ENCODE measurements around the gene SPINK13.
"Not testable (repeated sequence)": the region's sequence is repeated elsewhere in the genome, so short reads cannot be mapped to it uniquely, and the experiment has no call there.

SPINK13 gene, protein sequence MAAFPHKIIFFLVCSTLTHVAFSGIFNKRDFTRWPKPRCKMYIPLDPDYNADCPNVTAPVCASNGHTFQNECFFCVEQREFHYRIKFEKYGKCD

DNA sequence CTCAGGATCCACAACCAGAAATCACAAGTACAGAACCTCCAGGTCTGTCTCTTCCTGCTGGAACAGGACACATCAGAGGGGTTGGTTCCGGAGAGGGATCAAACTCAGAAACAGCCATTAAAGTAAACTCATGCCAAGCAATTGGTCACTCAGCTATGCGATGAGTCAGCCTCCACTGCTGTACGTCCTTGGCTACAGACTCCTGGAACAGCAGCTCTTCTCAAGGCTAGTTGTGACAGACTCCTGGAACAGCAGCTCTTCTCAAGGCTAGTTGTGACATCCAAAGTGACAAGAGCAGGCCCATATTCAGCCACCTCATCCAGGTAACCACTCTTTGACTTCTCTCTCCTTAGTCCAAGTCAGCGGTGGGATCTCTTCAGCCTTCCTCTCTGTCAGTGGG is at the start of gene SPINK13:
Gene SPINK13 (plus strand): TSS at position 229 of the 400 bp plus-strand sequence. CDS start 1,279 bp downstream, outside the sequence.
- DNase-seq, result no peak

DNA sequence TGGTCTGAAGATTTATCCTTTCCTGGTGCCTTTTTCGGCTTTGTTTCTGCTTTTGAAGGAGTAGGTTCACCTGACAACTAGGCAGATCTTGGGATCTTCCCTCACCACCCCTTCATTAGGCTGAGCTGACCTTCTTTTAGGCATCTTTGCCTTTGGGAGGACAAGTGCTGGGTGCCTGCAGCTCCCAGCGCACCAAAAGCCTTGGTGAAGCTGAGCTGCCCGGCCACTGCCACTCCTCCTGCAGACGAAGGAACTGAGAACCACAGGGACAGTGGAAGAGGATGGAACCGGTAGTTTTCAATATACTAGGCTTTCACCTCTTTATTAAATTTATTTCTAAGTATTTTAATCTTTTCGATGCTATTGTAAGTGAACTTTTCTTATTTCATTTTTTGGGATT is 47.1 kb upstream of the SPINK13 start:
- no peak for DNase-seq

DNA sequence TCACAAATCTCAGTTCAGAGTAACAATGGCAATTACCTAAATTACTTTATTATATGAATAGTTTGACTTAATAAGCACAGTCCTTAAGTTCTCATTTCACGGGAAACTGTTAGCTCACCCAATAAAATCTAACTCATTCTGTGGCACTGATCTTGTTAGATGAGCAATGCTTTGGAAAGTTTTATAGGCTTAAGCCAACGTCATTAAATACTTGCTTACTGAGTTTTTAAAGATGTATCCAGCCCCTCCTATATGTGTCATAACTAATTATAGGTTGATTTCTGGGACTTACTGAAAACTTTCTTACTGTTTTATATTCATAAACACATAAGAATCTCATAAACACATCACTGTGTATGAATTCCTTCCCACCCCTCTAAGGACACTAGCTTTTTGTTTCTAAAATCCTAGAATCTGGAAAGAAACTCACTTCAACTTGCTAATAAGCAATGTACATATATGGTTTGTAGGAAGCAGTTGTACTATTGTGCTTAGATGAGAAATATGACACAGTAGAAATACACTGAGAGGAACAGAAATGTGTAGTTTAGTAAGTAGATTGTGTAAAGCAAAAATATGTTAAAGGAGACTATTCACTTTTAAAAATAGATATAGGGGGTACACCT is 44.4 kb upstream of the SPINK13 start:
- no peak for DNase-seq

DNA sequence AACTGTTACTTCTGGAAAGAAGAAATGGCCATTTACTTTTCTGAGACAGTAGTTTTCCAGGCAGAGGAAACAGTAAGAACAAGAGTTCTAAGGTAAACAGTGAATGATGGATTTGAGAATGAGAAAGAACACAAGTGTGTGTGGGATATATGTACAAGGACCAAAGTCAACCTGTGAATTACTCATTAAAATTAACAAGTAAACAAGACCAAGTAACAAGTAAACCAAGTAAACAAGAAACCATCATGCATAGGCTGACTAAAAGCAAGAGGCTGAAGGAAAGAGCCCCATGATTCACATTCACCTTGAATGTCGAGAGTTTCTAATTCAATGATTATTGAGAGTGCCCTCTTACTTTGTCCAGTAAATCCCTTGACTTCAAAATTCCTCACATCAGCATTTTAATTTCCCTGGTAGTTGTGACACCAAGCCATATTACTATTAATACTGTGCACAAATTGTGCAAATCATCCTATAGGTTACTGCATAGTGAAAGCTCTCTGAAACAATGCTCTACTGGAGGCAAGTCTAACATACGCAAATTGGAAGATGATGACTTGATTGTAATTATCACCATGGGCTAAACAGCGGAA is 40.1 kb upstream of the SPINK13 start:
- DNase-seq, result no peak

DNA sequence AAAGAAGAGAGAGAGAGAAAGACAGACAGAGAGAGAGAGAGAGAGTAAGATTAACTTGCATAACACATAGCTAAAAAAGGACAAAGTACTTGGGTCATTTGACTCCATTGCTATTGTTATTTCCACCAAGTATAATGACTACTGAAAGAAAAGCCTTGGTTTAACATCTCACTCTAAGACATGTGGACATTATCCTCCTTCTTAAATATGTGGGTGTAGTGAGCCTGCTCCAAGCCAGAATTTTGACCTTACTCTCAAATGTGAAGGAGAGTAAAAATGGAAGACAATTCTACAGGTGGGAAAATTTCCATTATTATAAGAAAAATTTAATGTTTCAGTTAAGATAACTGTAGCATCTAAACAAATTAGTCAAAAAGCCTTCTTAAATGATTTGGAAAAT is 38.8 kb upstream of the SPINK13 start:
- no peak for DNase-seq

DNA sequence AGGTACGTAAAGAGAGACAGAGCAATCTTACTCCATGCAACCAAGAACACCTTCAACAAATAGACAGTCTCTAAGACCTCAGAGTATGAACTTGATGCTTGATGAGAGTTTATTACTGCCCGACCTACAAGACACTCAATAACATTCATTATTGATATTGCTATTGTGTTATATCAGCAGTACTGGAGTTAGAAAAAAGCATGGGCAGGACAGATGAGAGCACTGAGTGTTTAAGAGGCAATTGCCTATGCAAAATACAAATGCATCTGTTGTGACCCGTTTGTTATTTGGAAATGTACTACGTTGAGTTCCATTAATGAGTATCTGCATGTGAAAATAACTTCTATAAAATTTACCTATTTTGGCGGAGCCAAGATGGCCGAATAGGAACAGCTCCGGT is 38.4 kb upstream of the SPINK13 start:
- DNase-seq, result no peak

DNA sequence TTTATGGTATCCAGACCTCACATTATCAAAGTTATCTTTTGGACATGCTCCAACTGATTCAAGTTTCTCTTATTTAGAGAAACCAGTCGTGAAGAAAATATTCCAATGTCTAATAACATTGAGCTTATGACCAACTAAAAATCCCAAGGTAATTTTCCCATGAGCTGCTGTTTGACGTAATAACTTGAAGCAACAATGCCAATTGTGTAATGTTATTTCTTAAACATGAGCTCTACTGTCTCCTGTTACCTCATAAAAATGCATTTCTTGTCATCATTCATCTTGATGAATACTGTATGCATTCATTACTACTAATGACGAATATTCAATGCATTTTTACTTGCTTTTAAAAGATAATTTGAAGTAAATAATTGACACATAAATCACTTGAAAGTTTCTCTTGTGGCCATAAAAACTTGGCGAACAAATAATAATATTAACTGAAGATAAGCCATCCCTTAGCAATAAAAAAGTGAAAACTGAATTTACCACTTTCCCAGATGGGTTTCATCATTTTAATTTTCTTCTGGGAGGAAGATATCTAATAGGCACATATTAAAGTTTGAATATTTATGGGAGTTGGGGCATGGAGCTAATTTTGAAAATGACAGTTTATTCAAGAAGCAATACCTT is 30.7 kb upstream of the SPINK13 start:
- DNase-seq, result no peak

DNA sequence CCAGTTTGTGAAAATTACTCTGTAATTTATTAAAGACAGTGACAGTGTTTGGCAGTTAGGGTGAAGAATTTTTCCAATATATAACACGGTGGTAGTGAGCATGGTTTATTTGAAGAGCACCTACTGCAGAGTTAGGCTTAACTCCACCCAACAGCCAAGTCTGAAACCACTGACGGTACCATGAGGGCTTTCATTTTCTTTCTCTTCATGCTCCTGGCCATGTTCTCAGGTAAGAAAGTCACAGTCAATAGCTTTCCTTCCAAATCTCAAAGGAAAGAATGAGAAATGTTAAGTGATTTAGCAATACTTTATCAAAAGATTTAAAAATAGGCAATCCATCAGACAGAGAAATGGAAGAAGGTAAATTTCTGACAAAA is 30.2 kb upstream of the SPINK13 start, which contains the start of gene MARCOL:
Gene MARCOL (plus strand): TSS at position 108 of the 377 bp plus-strand sequence. CDS start 73 bp downstream, at position 181.
- DNase-seq, result no peak

DNA sequence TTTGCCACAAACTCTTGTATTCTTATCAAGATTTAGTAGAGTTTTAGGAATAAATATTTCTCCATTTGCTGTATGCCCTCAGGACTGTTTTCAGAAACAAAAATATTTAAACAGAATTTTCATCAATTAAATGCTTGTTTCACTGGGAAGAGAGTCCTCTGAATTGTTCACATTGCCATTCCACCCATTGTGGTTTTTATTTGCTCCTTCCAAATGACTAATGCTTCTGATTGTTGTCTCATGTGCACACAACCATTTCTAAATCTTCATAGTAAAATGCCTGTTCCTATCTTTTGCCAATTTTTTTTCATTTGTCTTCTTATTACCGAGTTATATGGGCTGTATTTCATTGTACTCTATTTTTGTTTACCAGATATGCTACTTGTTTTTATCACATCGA is 19.7 kb upstream of the SPINK13 start:
- DNase-seq, result no peak

DNA sequence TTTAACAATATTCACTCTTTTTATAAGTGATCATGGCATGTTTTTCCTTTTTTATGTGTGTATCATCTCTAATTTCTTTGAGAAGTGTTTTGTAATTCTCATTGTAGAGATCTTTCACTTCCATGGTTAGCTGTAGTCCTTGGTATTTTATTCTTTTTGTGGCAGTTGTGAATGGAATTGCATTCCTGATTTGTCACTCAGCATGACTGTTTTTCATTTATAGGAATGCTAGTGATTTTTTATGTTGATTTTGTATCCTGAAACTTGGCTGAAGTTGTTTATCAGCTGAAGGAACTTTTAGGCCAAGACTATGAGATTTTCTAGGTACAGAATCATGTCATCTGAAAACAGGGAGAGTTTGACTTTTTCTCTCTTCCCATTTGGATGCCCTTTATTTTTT is 13.1 kb upstream of the SPINK13 start:
- no peak for DNase-seq

DNA sequence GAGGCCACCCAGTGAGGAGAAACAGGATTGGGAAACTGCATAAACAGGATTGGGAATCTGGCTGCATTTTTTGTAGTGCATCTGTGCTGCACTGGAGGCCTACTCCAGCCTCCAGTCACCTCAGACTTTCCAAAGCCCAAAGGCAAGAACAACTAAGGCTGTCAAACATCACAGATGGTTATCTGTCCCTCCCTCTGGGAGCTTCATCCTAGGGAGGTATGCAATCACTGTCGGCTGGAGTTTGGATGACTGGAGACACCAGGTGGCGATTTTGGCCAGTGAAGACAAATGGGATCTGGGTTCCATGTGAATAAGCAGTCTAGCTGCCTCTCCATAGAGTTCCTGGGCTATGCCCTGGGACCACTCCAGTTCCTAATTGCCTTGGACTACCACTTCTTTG is 9.3 kb upstream of the SPINK13 start:
- DNase-seq, result no peak

DNA sequence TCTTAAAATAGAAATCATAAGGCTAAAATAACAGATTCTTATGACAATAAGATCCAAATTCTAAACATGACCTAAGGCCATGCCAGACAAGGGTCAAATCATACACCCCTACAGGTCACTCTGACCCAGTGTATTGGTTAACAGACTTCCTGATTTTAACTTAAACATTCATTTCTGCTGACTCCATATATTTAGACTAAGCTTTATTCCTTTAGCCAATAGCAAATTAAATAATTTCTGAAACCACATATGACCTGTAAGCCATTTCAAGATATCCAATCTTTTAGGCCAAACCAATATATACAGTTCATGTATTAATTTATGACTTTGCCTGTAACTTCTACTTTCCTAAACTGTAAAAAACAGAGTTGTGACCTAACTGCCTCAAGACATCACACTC is 7.4 kb upstream of the SPINK13 start:
- DNase-seq, result no peak

DNA sequence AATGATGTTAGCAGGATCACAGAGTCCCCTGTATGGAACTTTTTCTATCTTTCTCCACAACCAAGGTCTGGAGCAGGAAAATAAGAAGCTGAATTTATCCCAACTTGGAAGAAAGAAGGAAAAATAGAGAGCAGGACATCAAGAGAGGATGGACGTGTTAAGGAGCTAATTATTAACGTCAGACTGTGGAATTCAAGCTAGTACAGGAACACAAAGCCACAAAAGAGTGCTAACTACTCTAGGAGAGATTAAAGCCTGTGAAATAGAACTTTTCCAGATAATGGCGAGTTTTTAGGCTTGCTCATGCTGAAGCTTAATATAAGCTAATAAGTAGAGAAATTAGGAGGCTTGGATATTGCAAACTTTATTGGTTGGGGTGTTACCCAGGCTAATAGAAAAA is 632 bp upstream of the SPINK13 start:
- DNase-seq, result no peak

DNA sequence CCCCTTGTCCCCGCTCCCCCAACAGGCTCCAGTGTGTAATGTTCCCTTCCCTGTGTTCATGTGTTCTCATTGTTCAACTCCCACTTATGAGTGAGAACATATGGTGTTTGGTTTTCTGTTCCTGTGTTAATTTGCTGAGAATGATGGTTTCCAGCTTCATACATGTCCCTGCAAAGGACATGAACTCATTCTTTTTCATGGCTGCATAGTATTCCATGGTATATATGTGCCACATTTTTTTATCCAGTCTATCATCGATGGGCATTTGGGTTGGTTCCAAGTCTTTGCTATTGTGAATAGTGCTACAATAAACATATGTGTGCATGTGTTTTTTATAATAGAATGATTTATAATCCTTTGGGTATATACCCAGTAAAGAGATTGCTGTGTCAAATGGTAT is 6.5 kb downstream of the SPINK13 start:
- not testable (repeated sequence) for DNase-seq

DNA sequence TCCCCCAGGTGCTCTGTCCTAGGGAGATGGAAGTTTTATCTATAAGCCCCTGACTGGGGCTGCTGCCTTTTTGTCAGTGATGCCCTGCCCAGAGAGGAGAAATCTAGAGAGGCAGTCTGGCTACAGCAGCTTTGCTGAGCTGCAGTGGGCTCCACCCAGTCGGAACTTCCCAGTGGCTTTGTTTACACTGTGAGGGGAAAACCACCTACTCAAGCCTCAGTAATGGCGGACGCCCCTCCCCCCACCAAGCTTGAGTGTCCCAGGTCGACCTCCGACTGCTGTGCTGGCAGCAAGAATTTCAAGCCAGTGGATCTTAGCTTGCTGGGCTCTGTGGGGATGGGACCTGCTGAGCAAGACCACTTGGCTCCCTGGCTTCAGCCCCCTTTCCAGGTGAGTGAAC is 12.3 kb downstream of the SPINK13 start:
- not testable (repeated sequence) for DNase-seq

DNA sequence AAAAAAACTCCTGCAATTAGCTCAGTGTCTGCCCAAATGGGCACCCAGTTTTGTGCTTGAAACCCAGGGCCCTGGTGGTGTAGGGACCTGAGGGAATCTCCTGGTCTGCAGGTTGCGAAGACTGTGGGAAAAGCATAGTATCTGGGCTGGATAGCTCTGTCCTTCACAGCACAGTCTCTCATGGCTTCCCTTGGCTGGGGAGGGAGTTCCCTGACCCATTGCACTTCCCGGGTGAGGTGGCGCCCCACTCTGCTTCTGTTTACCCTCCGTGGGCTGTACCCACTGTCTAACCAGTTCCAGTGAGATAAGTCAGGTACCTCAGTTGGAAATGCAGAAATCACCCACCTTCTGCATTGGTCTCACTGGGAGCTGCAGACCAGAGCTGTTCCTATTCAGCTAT is 12.7 kb downstream of the SPINK13 start:
- not testable (repeated sequence) for DNase-seq

DNA sequence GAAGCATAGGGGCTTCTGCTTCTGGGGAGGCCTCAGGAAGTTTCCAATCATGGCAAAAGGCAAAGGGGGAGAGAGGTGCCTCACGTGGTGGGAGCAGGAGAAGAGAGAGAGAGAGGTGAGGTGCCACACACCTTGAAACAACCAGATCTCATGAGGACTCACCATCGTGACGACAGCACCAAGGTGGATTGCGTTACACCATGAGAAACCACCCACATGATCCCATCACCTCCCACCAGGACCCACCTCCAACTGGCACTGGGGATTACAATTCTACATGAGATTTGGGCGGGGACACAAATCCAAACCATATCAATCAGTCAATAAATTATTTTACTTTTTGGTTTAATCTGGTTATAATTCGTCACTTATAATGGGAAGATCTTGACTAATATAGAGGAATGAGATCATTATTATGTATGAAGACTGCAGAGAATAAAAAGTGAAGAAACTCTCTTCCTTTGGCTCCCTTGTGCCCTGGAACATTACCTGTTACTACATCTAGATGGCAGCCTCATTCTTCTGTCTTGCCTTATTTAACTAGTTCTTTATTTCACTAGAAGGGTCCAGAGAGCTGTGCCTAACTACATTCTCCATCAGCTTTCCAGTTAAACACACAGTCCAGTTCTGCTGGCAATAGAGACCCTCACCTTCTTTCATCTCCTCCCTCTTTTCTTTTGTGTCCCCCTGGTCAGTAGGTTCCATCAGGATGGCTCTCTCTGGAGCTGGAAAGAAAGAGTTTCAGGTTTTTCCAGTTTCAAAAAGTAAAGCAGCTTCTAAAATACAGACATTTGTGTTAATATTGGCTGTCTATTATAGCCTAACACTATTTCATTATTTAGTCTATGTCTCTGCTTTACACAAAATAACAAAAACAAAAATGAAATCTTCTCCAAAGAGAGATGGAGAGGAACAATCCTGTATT is 21.9 kb downstream of the SPINK13 start:
- peak; percentile 4 for DNase-seq

DNA sequence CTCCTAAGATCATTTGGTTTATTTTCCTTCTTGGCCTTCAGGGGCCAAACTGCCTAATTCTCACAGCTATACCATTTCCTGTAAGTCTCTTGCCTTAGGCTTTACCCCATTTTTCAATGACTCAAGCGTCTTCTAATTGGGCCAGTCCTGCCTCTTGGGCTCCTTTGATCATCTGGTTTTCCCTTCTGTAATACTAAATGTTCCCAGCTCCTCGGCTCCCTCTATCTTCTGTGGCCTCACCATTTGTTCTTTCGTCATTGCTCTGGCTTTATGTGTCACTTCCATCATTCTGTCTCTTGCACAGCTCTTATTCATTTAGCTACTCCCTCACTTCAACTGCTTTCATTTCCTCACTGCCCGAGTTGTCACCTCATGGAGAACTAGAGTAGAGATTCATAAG is 29.1 kb downstream of the SPINK13 start:
- no peak for DNase-seq

DNA sequence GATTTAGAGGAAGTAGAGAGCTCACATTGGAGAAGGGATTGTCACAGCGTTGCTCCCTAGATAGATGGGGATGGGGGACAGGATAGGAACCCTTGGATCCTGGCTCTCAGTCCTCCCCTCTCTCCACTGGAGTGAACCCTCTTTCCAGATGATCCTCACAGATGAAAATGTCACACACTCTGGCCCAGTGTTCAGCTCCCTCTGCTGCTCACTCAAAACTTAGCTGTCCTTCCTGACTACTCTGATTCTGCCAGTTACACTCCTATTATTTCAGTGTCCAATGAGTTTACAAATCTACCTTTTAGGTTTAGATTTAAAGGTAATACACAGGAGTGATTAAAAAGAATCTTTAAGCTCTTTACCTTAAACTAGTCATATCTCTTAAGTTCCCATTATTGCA is 37.9 kb downstream of the SPINK13 start:
- no peak for DNase-seq

DNA sequence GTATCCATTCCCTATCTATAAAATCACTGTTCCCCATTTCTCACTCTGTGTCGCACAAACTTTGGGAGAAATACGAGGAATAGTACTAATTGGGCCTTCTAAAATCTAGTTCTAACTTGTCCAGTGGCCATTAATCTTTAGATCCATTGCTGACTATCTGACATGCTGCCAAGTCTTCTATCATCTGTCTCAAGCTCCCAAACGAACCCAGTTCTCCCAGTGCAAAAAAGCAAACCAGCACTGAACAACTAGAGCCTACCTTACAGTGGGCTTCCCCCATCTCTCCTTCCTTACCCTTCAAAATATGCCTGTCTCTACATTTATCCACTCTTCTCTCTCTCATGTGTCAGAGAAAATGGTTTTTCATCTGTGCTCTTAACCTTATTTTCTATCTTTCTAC is 40.4 kb downstream of the SPINK13 start:
- no peak for DNase-seq

DNA sequence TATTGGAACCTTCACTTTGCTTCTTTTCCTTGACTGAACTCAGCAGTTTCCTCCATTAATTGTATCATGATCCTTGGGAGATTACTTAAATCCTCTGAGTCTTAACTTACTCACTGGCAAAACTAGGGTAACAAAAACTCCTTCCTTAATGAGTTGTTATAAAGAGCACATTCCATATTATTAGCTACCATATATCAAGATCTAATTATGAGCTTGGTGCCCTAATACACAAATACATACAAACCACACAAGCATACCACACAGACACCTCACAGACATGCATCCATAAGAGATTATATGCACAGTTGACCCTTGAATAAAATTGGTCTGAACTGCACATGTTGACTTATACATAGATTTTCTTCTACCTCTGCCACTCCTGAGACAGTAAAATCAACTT is 41.2 kb downstream of the SPINK13 start:
- DNase-seq, result no peak

DNA sequence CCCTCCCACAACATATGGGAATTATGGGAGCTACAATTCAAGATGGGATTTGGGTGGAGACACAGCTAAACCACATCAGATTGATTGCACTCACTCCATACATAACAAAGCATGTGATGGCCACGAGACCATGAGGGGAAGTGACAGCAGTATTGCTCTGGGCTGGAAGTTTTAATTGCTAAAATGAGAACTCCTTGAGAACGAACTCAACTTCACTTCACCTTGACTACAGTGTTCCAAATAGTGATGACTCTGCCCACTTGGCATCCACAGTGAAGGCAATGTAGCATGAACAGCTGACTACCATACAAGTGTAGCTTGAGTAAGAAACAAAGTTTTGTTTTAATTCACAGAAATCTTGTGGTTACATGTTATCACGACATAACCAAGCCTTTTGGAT is 42.9 kb downstream of the SPINK13 start:
- DNase-seq, result no peak

DNA sequence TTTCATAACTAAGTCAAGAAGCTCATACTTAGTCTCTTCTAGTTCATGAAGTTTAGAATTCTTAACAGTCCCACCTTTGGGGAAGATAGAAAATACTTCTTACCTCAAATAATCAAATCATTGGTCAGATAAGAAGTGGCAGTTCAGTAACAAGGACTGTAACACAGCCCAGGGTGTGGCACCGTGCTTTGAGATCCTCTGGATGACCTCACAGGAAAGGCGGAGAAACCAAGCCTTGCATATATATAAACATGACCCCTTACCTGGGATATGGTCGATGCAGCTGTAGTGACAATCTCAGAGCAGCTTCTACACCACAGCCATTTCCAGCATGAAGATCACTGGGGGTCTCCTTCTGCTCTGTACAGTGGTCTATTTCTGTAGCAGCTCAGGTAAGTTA is 43.6 kb downstream of the SPINK13 start, which contains the start of gene SPINK7:
Gene SPINK7 (plus strand): TSS at position 271 of the 400 bp plus-strand sequence. CDS start 61 bp downstream, at position 332.
- no peak for DNase-seq

Data from DMS 273 treated with DMSO at 0.1 percent for 48 hours (cell line).